Measurements from ENCODE around the gene PRICKLE3.
"Not testable (repeated sequence)": the region's sequence is repeated elsewhere in the genome, so short reads cannot be mapped to it uniquely, and the experiment has no call there.

The PRICKLE3 gene

DNA sequence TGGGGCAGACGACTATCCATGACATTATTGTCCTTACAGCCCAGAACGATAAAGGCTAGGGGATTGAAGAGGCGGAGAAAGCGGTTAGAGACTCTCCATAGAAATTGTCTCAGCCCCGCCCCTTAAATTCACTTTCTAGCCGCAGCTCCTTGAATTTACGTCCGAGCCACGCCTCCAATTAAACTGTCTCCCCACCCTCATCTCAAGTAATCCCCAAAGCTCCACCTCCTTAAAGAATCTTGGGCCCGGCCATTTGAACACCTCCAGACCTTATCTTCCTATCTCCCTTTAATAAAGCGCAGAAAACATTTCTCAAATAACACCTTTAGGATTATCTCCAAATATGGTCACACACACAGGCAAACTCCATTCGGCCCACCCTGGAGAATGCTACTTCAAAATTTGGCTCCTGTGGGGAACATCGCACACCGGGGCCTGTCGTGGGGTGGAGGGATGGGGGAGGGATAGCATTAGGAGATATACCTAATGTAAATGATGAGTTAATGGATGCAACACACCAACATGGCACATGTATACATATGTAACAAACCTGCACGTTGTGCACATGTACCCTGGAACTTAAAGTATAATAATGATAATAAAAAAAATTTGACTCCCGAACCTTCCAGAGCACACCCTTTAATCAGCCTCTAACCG lies 30.8 kb downstream of the PRICKLE3 start:
- no peak for TF ChIP-seq CTCF (IDR thresholded peaks at IDR 0.05; ENCODE audit: extremely low read depth, missing control alignments)
- DNase-seq (ENCODE audit: low spot score): peak; percentile 47

- DNase-seq (ENCODE audit: low spot score): no peak
- no peak for TF ChIP-seq CTCF (IDR thresholded peaks at IDR 0.05; ENCODE audit: extremely low read depth, missing control alignments)
Measured at GRCh38 chrX:49153467-49153866, 32.7 kb downstream of the PRICKLE3 start.

DNA sequence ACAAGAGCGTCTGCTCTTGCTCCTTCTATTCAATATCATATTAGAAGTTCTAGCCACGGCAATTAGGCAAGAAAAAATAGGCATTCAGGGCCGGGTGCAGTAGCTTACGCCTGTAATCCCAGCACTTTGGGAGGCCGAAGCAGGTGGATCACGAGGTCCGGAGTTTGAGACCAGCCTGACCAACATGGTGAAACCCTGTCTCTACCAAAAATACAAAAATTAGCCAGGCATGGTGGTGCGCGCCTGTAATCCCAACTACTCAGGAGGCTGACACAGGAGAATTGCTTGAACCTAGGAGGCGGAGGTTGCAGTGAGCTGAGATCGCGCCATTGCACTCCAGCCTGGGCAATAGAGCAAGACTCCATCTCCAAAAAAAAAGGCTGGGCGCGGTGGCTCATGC lies 36.9 kb downstream of the PRICKLE3 start:
- DNase-seq (ENCODE audit: low spot score): not testable (repeated sequence)

DNA sequence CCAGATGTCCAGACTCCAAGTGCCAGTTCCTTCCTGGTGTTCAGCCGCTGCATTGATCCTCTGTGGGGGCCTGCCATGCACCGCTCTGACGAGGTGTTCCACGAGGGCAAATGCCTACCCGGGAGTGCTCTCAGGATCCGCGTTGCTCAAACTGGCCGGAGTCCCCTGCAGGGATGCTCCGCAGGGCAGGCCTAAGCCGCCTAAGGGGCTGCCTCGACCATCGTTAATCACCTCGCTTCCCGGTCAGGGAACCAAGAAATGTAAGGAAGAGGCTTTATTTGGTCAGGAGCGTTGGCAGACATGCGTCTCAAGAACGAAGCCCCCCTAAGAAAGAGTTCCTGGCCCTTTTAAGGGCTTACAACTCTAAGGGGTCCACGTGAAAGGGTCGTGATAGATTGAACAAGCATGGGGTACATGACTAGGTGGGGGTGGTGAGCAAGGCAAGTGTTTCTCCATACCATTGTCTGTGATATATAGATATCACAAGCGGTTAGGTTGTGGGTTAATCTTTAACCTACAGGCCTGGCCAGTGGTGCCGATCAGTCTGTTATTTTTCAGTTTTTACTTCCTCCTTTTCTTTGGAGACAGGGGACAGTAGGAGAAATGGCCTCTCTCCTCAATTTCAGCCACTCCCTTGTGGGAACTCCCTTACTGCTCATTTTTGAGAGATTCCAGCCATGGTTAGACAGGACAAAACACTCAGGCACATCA lies 37.6 kb downstream of the PRICKLE3 start:
- not testable (repeated sequence) for DNase-seq (ENCODE audit: low spot score)

- no peak for DNase-seq (ENCODE audit: low spot score)
- TF ChIP-seq CTCF (IDR thresholded peaks at IDR 0.05; ENCODE audit: extremely low read depth, missing control alignments): no peak
Measured at GRCh38 chrX:49147936-49148335, 38.2 kb downstream of the PRICKLE3 start.

DNA sequence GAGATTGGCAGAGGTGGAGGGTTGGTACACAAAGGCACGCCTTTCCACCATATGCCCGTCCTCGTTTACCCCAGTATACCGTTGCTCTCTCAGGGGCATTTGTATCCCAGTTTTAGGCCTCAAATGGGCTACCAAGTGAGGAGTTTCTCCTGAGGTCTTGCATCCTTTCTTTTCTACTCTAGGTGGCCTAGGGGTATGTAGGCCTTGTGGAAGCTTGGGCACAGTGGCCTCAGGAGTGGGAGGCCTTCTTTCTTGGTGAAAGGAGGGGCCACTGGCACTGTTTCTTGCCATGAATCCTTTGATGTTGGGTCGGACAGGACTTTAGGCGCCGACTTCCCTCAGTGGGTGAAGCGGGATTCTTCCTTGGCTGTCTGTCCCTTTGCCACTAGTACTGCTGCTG lies 38.9 kb downstream of the PRICKLE3 start:
- DNase-seq (ENCODE audit: low spot score): no peak
- no peak for TF ChIP-seq CTCF (IDR thresholded peaks at IDR 0.05; ENCODE audit: extremely low read depth, missing control alignments)

GRCh38 chrX:49143154-49143553 lies 43.0 kb downstream of the PRICKLE3 start:
- not testable (repeated sequence) for DNase-seq (ENCODE audit: low spot score)

- DNase-seq (ENCODE audit: low spot score): not testable (repeated sequence)
Measured at GRCh38 chrX:49142264-49142663, 43.9 kb downstream of the PRICKLE3 start.

DNA sequence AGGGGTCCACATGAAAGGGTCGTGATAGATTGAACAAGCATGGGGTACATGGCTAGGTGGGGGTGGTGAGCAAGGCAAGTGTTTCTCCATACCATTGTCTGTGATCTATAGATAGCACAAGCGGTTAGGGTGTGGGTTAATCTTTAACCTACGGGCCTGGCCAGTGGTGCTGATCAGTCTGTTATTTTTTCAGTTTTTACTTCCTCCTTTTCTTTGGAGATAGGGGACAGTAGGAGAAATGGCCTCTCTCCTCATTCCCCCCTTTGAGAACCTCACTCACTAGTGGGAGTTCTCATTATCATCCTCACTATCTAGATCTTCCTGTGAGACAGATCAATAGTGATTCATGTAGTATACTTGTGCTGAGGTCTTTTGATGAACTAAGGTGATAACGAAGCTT lies 46.5 kb downstream of the PRICKLE3 start:
- no peak for DNase-seq (ENCODE audit: low spot score)

More for the DNA sequence above, 46.5 kb downstream of the PRICKLE3 start:
- TF ChIP-seq CTCF (IDR thresholded peaks at IDR 0.05; ENCODE audit: extremely low read depth, missing control alignments): no peak
